ENCODE results near the gene LHX4.

Gene LHX4

DNA sequence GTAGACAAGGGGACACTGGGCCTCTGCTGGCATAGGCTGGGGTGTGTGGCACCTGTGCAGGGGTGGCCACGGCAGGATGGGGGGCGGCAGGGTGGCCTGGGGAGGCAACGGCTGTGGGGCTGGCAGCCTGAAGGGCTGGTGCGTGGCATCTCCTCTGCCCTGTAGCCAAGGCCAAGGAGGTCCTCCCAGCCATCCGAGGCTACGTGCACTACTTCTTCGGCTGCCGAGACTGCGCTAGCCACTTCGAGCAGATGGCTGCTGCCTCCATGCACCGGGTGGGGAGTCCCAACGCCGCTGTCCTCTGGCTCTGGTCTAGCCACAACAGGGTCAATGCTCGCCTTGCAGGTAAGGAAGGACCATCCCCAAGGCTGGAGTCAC is 36.0 kb upstream of the LHX4 start:
- Histone ChIP-seq H3K79me2 (ENCODE audit: insufficient read depth, low read length) (no peaks in the 10 kb centered on the region), H3K36me3 (ENCODE audit: insufficient read depth, low read length) (no peaks in the 10 kb centered on the region)

DNA sequence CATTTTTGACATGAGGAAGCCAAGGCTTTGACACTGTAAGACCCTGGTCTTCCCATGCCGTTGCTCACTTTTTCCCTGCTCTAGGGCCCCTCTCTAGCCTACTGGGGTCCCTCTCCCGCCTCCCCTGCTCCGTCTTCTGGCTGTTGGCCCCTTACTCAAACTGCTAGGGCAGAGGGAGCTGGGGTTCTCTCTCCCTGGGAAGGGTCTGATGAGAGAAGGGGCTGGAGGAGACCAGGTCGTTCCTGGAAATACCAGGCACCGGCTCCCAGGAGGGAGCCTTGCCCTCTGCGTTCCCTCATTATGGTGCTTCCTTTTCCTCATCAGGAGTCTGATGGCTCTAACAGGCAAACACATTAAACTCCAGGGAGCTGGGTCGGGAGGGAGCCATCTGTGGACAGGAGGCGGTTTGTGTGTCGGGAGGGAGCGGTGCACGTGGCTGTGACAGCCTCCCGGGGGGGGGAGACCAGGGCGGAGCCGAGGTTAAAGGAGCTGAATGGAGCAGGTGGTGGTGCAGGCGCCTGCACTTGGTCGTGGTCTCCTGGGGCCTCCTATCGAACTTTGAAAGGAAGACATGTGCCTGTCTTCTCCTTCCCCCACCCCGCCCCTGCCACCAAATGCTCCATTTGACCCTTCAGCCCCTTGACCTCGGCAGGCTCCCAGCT is 35.4 kb upstream of the LHX4 start:
- Histone ChIP-seq H4K20me1 (ENCODE audit: insufficient read depth, low read length) (no peaks in the 10 kb centered on the region), H2AFZ (ENCODE audit: low read length) (no peak overlapping the region), H3K36me3 (ENCODE audit: insufficient read depth, low read length) (no peaks in the 10 kb centered on the region), H3K9me3 (ENCODE audit: low read length) (no peaks in the 10 kb centered on the region), H3K27ac (ENCODE audit: low read depth, low read length, poor library complexity, severe bottlenecking) (no peak overlapping the region), H3K9me2 (ENCODE audit: low read depth, low read length) (no peaks in the 10 kb centered on the region), H3K27me3 (ENCODE audit: insufficient read depth, low read length) (no peaks in the 10 kb centered on the region), H3K9ac (ENCODE audit: low read length) (no peak overlapping the region), H3K79me2 (ENCODE audit: insufficient read depth, low read length) (no peaks in the 10 kb centered on the region), H3K4me2 (ENCODE audit: low read length) (no peak overlapping the region), H3F3A (ENCODE audit: insufficient read depth, low read length) (no peaks in the 10 kb centered on the region), H3K4me1 (ENCODE audit: insufficient read depth, low read length, severe bottlenecking) (no peaks in the 10 kb centered on the region), H3K4me3 (ENCODE audit: low read depth, low read length, poor library complexity, severe bottlenecking) (no peak overlapping the region)
- TF ChIP-seq EZH2 (IDR thresholded peaks at IDR 0.05; ENCODE audit: borderline replicate concordance, low read length) (no peak), CTCF (IDR thresholded peaks at IDR 0.05; ENCODE audit: low read length) (no peak)

More for the DNA sequence above, 36.0 kb upstream of the LHX4 start:
- Histone ChIP-seq H3K9ac (ENCODE audit: low read length) (no peak overlapping the region), H3K9me3 (ENCODE audit: low read length) (no peaks in the 10 kb centered on the region), H3F3A (ENCODE audit: insufficient read depth, low read length) (no peaks in the 10 kb centered on the region), H3K27me3 (ENCODE audit: insufficient read depth, low read length) (no peaks in the 10 kb centered on the region), H3K27ac (ENCODE audit: low read depth, low read length, poor library complexity, severe bottlenecking) (no peak overlapping the region), H3K9me2 (ENCODE audit: low read depth, low read length) (no peaks in the 10 kb centered on the region), H2AFZ (ENCODE audit: low read length) (no peak overlapping the region), H3K4me3 (ENCODE audit: low read depth, low read length, poor library complexity, severe bottlenecking) (no peak overlapping the region), H3K4me1 (ENCODE audit: insufficient read depth, low read length, severe bottlenecking) (no peaks in the 10 kb centered on the region), H3K4me2 (ENCODE audit: low read length) (no peak overlapping the region), H4K20me1 (ENCODE audit: insufficient read depth, low read length) (no peaks in the 10 kb centered on the region)
- no peak for TF ChIP-seq EZH2 (IDR thresholded peaks at IDR 0.05; ENCODE audit: borderline replicate concordance, low read length)
- no peak for TF ChIP-seq CTCF (IDR thresholded peaks at IDR 0.05; ENCODE audit: low read length)

GRCh38 chr1:180195401-180195800 is 34.7 kb upstream of the LHX4 start:
- Histone ChIP-seq H3K9ac (ENCODE audit: low read length) (no peak overlapping the region), H3K27me3 (ENCODE audit: insufficient read depth, low read length) (no peaks in the 10 kb centered on the region), H3K4me2 (ENCODE audit: low read length) (no peak overlapping the region), H3K36me3 (ENCODE audit: insufficient read depth, low read length) (no peaks in the 10 kb centered on the region), H3K79me2 (ENCODE audit: insufficient read depth, low read length) (no peaks in the 10 kb centered on the region), H4K20me1 (ENCODE audit: insufficient read depth, low read length) (no peaks in the 10 kb centered on the region), H3K4me1 (ENCODE audit: insufficient read depth, low read length, severe bottlenecking) (no peaks in the 10 kb centered on the region), H3F3A (ENCODE audit: insufficient read depth, low read length) (no peaks in the 10 kb centered on the region), H3K9me2 (ENCODE audit: low read depth, low read length) (no peaks in the 10 kb centered on the region), H3K4me3 (ENCODE audit: low read depth, low read length, poor library complexity, severe bottlenecking) (no peak overlapping the region), H3K9me3 (ENCODE audit: low read length) (no peaks in the 10 kb centered on the region), H2AFZ (ENCODE audit: low read length) (no peak overlapping the region), H3K27ac (ENCODE audit: low read depth, low read length, poor library complexity, severe bottlenecking) (no peak overlapping the region)
- TF ChIP-seq CTCF (IDR thresholded peaks at IDR 0.05; ENCODE audit: low read length) (no peak), EZH2 (IDR thresholded peaks at IDR 0.05; ENCODE audit: borderline replicate concordance, low read length) (no peak)
